ENCODE data around the gene DDX60.
"Not testable (repeated sequence)": the region's sequence is repeated elsewhere in the genome, so short reads cannot be mapped to it uniquely, and the experiment has no call there.

The DDX60 gene

GRCh38 chr4:168335621-168336020 is 17.1 kb upstream of the DDX60 start:
- Histone ChIP-seq H3K9me2 (ENCODE audit: low read depth, low read length) (no peaks in the 10 kb centered on the region), H3K4me2 (ENCODE audit: low read length) (no peak overlapping the region), H3K36me3 (ENCODE audit: insufficient read depth, low read length) (no peaks in the 10 kb centered on the region), H4K20me1 (ENCODE audit: insufficient read depth, low read length) (no peaks in the 10 kb centered on the region), H3K79me2 (ENCODE audit: insufficient read depth, low read length) (no peaks in the 10 kb centered on the region), H2AFZ (ENCODE audit: low read length) (no peak overlapping the region), H3K27me3 (ENCODE audit: insufficient read depth, low read length) (no peaks in the 10 kb centered on the region), H3K27ac (ENCODE audit: low read depth, low read length, poor library complexity, severe bottlenecking) (no peak overlapping the region), H3F3A (ENCODE audit: insufficient read depth, low read length) (no peaks in the 10 kb centered on the region), H3K9ac (ENCODE audit: low read length) (no peak overlapping the region), H3K9me3 (ENCODE audit: low read length) (no peaks in the 10 kb centered on the region), H3K4me1 (ENCODE audit: insufficient read depth, low read length, severe bottlenecking) (no peaks in the 10 kb centered on the region), H3K4me3 (ENCODE audit: low read depth, low read length, poor library complexity, severe bottlenecking) (no peak overlapping the region)
- no peak for TF ChIP-seq CTCF (IDR thresholded peaks at IDR 0.05; ENCODE audit: low read length)
- TF ChIP-seq EZH2 (IDR thresholded peaks at IDR 0.05; ENCODE audit: borderline replicate concordance, low read length), result no peak

GRCh38 chr4:168334053-168334452 is 15.5 kb upstream of the DDX60 start:
- no peaks in the 10 kb centered on the region for H3K9me2 ChIP-seq (ENCODE audit: low read depth, low read length)
- no peak overlapping the region for H2AFZ ChIP-seq (ENCODE audit: low read length)
- no peak overlapping the region for H3K4me3 ChIP-seq (ENCODE audit: low read depth, low read length, poor library complexity, severe bottlenecking)
- TF ChIP-seq EZH2 (IDR thresholded peaks at IDR 0.05; ENCODE audit: borderline replicate concordance, low read length) (no peak), CTCF (IDR thresholded peaks at IDR 0.05; ENCODE audit: low read length) (no peak)
- H3K79me2 ChIP-seq (ENCODE audit: insufficient read depth, low read length), result no peaks in the 10 kb centered on the region
- no peaks in the 10 kb centered on the region for H4K20me1 ChIP-seq (ENCODE audit: insufficient read depth, low read length)
- no peaks in the 10 kb centered on the region for H3K9me3 ChIP-seq (ENCODE audit: low read length)
- no peaks in the 10 kb centered on the region for H3K27me3 ChIP-seq (ENCODE audit: insufficient read depth, low read length)
- no peak overlapping the region for H3K4me2 ChIP-seq (ENCODE audit: low read length)
- no peaks in the 10 kb centered on the region for H3F3A ChIP-seq (ENCODE audit: insufficient read depth, low read length)
- H3K27ac ChIP-seq (ENCODE audit: low read depth, low read length, poor library complexity, severe bottlenecking), result no peak overlapping the region
- H3K4me1 ChIP-seq (ENCODE audit: insufficient read depth, low read length, severe bottlenecking), result no peaks in the 10 kb centered on the region
- no peak overlapping the region for H3K9ac ChIP-seq (ENCODE audit: low read length)
- no peaks in the 10 kb centered on the region for H3K36me3 ChIP-seq (ENCODE audit: insufficient read depth, low read length)

GRCh38 chr4:168330575-168330974 is 12.0 kb upstream of the DDX60 start:
- not testable (repeated sequence) for H3F3A ChIP-seq (ENCODE audit: insufficient read depth, low read length); H2AFZ ChIP-seq (ENCODE audit: low read length); H3K36me3 ChIP-seq (ENCODE audit: insufficient read depth, low read length); H3K27ac ChIP-seq (ENCODE audit: low read depth, low read length, poor library complexity, severe bottlenecking); H3K4me3 ChIP-seq (ENCODE audit: low read depth, low read length, poor library complexity, severe bottlenecking); H3K9me3 ChIP-seq (ENCODE audit: low read length); H3K9me2 ChIP-seq (ENCODE audit: low read depth, low read length); H4K20me1 ChIP-seq (ENCODE audit: insufficient read depth, low read length); H3K79me2 ChIP-seq (ENCODE audit: insufficient read depth, low read length); H3K9ac ChIP-seq (ENCODE audit: low read length); H3K4me1 ChIP-seq (ENCODE audit: insufficient read depth, low read length, severe bottlenecking); H3K27me3 ChIP-seq (ENCODE audit: insufficient read depth, low read length); H3K4me2 ChIP-seq (ENCODE audit: low read length)

GRCh38 chr4:168325591-168325990 is 7.0 kb upstream of the DDX60 start:
- Histone ChIP-seq H2AFZ (ENCODE audit: low read length) (no peak overlapping the region), H3K4me3 (ENCODE audit: low read depth, low read length, poor library complexity, severe bottlenecking) (no peak overlapping the region), H3K27ac (ENCODE audit: low read depth, low read length, poor library complexity, severe bottlenecking) (no peak overlapping the region), H3K4me2 (ENCODE audit: low read length) (no peak overlapping the region), H4K20me1 (ENCODE audit: insufficient read depth, low read length) (no peaks in the 10 kb centered on the region), H3K36me3 (ENCODE audit: insufficient read depth, low read length) (no peaks in the 10 kb centered on the region), H3K79me2 (ENCODE audit: insufficient read depth, low read length) (no peaks in the 10 kb centered on the region), H3F3A (ENCODE audit: insufficient read depth, low read length) (no peaks in the 10 kb centered on the region), H3K9me3 (ENCODE audit: low read length) (no peaks in the 10 kb centered on the region), H3K9me2 (ENCODE audit: low read depth, low read length) (no peaks in the 10 kb centered on the region), H3K4me1 (ENCODE audit: insufficient read depth, low read length, severe bottlenecking) (no peaks in the 10 kb centered on the region), H3K27me3 (ENCODE audit: insufficient read depth, low read length) (no peaks in the 10 kb centered on the region), H3K9ac (ENCODE audit: low read length) (no peak overlapping the region)
- TF ChIP-seq CTCF (IDR thresholded peaks at IDR 0.05; ENCODE audit: low read length), result no peak
- TF ChIP-seq EZH2 (IDR thresholded peaks at IDR 0.05; ENCODE audit: borderline replicate concordance, low read length), result no peak

Measured in OCI-LY1 (cell line).